T-cell (primary cell): ENCODE results near the gene NPW. TPM values are rescaled to one million over a fixed set of nuclear protein-coding genes. Genes with fewer than 3 reads are reported as not detected.

Experiments used
- ATAC-seq, 4 experiments: fragments of 200-7000 bp in 3 of 4; fragments of 150-1000 bp in 1 of 4; cut with Tn5 transposase; replicated peaks in 1 of 4; 1 replicate in 3 of 4; 2 replicates in 1 of 4; pipeline ENCODE4 v1.10.0; 2021; ENCODE audit warnings: moderate library complexity in 3 of 4, mild to moderate bottlenecking in 2 of 4, moderate number of reproducible peaks in 1 of 4
- CTCF ChIA-PET, 2 donors: fragments of 300-600 bp; sonication (Branson Sonifier 250); formaldehyde crosslinking; loops; one replicate each; lab custom pipeline; 2022; ENCODE audit warnings: antibody characterized with exemption in 2 of 2; lab: Charles Lee
- POLR2A ChIA-PET, 2 donors: fragments of 300-600 bp; sonication (Branson Sonifier 250); formaldehyde crosslinking; loops; one replicate each; lab custom pipeline; 2022; ENCODE audit warnings: antibody characterized with exemption in 2 of 2; lab: Charles Lee
- DNase-seq, 35 experiments: peaks; one replicate each; pipeline versions ENCODE4 v3.0.0 to v3.0.0-alpha.2; 2013 to 2023
- H3K27ac ChIP-seq: one replicate; pipeline ENCODE4 v1.5.1; 2013; ENCODE audit warnings: low read length
- H3K27me3 ChIP-seq, 2 experiments: replicated peaks in 1 of 2; 1 replicate in 1 of 2; 2 replicates in 1 of 2; pipeline versions ENCODE4 v1.6.1 to v1.7.0; 2013; ENCODE audit warnings: low read length in 1 of 2, mixed read lengths in 1 of 2; ENCODE audit not compliant: control insufficient read depth in 2 of 2, insufficient read depth in 2 of 2; ENCODE audit errors: extremely low read depth in 1 of 2
- H3K36me3 ChIP-seq, 2 donors: 1 replicate in 1 of 2; 2 replicates in 1 of 2; pipeline versions ENCODE4 v1.6.1 to v1.7.0; 2013; ENCODE audit warnings: low read length in 1 of 2; ENCODE audit not compliant: control insufficient read depth in 2 of 2, insufficient read depth in 1 of 2; ENCODE audit errors: extremely low read depth in 1 of 2
- H3K4me1 ChIP-seq, 2 experiments: 1 replicate in 1 of 2; 2 replicates in 1 of 2; pipeline versions ENCODE4 v1.6.1 to v1.7.0; 2013; ENCODE audit warnings: low read length in 2 of 2, mixed read lengths in 1 of 2; ENCODE audit not compliant: insufficient read depth in 2 of 2, control insufficient read depth in 1 of 2; ENCODE audit errors: extremely low read depth in 1 of 2
- H3K4me3 ChIP-seq, 2 donors: 1 replicate in 1 of 2; 2 replicates in 1 of 2; pipeline versions ENCODE4 v1.5.1 to v1.7.0; 2013; ENCODE audit warnings: mild to moderate bottlenecking in 2 of 2, low read length in 1 of 2, moderate library complexity in 1 of 2; ENCODE audit not compliant: control insufficient read depth in 1 of 2; ENCODE audit errors: extremely low read depth in 1 of 2
- H3K9me3 ChIP-seq: 2 replicates; pipeline ENCODE4 v1.7.0; 2013
- H3K27ac Mint-ChIP-seq, 2 donors: one replicate each; pipeline ENCODE4 v1.8.0; 2020 to 2021; ENCODE audit warnings: mild to moderate bottlenecking in 2 of 2, mixed read lengths in 2 of 2
- H3K27me3 Mint-ChIP-seq, 2 donors: one replicate each; pipeline ENCODE4 v1.8.0; 2021 to 2022; ENCODE audit warnings: mixed read lengths in 2 of 2
- H3K36me3 Mint-ChIP-seq: one replicate; pipeline ENCODE4 v1.8.0; 2021; ENCODE audit warnings: mixed read lengths
- H3K4me1 Mint-ChIP-seq, 3 donors: one replicate each; pipeline ENCODE4 v1.8.0; 2020 to 2022; ENCODE audit warnings: mixed read lengths in 3 of 3, mild to moderate bottlenecking in 1 of 3
- H3K4me3 Mint-ChIP-seq, 3 donors: one replicate each; pipeline ENCODE4 v1.8.0; 2020 to 2022; ENCODE audit warnings: mild to moderate bottlenecking in 3 of 3, mixed read lengths in 3 of 3, moderate library complexity in 3 of 3
- H3K9me3 Mint-ChIP-seq, 3 donors: one replicate each; pipeline ENCODE4 v1.8.0; 2020 to 2022; ENCODE audit warnings: mixed read lengths in 3 of 3
- WGBS: methylation state at CpG from one replicate; pipeline ENCODE4 v1.1.5; 2013; ENCODE audit warnings: missing lambda C conversion rate; ENCODE audit not compliant: insufficient coverage; 5-methylcytosine and 5-hydroxymethylcytosine counted together
- total RNA-seq, 35 experiments: library from RNA in 6 of 35; stranded (reverse) in 6 of 35; fragments of 120-200 nt in 1 of 35; gene quantifications; one replicate each; pipeline versions ENCODE4 v1.2.1 to v1.2.4 and lab custom pipeline; 2013 to 2026

The NPW gene
- total RNA-seq, 5 donors from 2014 or later (not counting 1 experiment from before 2014, with no cell fraction given), result 0.43 to 0.44 TPM; not detected in 3

- 98% methylated on average over 21 of the region's 21 CpGs for WGBS
- H3K4me3 Mint-ChIP-seq, result no peak overlapping the region
These were observed 33.6 kb downstream of the NPW start for GRCh38 chr16:2053211-2053610.

GRCh38 chr16:2053897-2054296 lies 34.3 kb downstream of the NPW start:
- H3K27ac ChIP-seq, result no peak overlapping the region
- no peak overlapping the region for H3K27ac Mint-ChIP-seq
- WGBS, result 97% methylated on average over 16 of the region's 17 CpGs
- H3K4me1 ChIP-seq, result peaks cover under 1 to 5% of the 10 kb centered on the region in 2 experiments
- peaks cover 0 to 8% (median 3%) of the 10 kb centered on the region in 3 donors for H3K4me1 Mint-ChIP-seq
- ChIA-PET CTCF (no interaction called here), POLR2A (no interaction called here)
- no peaks in the 10 kb centered on the region for H3K27me3 Mint-ChIP-seq
- no peaks in the 10 kb centered on the region for H3K9me3 Mint-ChIP-seq
- peaks cover 12% of the 10 kb centered on the region for H3K36me3 Mint-ChIP-seq
- no peaks in the 10 kb centered on the region for H3K27me3 ChIP-seq
- no peak overlapping the region for H3K4me3 Mint-ChIP-seq
- peaks cover 18 to 63% of the 10 kb centered on the region in 2 donors for H3K36me3 ChIP-seq
- no peak for ATAC-seq
- DNase-seq, result no peak
- no peak overlapping the region for H3K4me3 ChIP-seq
- no peaks in the 10 kb centered on the region for H3K9me3 ChIP-seq

More at GRCh38 chr16:2053211-2053610, 33.6 kb downstream of the NPW start:
- peaks cover 7 to 12% of the 10 kb centered on the region in 2 experiments for H3K4me1 ChIP-seq
- ChIA-PET CTCF (no interaction called here), POLR2A (no interaction called here)
- peaks cover 13 to 58% of the 10 kb centered on the region in 2 donors for H3K36me3 ChIP-seq
- H3K27ac ChIP-seq, result no peak overlapping the region
- no peak overlapping the region for H3K4me3 ChIP-seq
- H3K9me3 Mint-ChIP-seq, result no peaks in the 10 kb centered on the region
- H3K27me3 ChIP-seq, result no peaks in the 10 kb centered on the region
- DNase-seq (no peak), ATAC-seq (no peak)
- peaks cover 7 to 12% (median 10%) of the 10 kb centered on the region in 3 donors for H3K4me1 Mint-ChIP-seq
- H3K27ac Mint-ChIP-seq, result no peak overlapping the region
- no peaks in the 10 kb centered on the region for H3K27me3 Mint-ChIP-seq
- H3K9me3 ChIP-seq, result no peaks in the 10 kb centered on the region
- peaks cover 12% of the 10 kb centered on the region for H3K36me3 Mint-ChIP-seq

- peaks cover 20 to 65% of the 10 kb centered on the region in 2 donors for H3K36me3 ChIP-seq
- WGBS, result 93% methylated on average over 23 of the region's 29 CpGs
- H3K4me1 Mint-ChIP-seq, result peaks cover 0 to 4% (median 0%) of the 10 kb centered on the region in 3 donors
These were observed 35.1 kb downstream of the NPW start for GRCh38 chr16:2054543-2055245.

GRCh38 chr16:2056077-2056476 lies 36.5 kb downstream of the NPW start:
- peaks cover 12% of the 10 kb centered on the region for H3K36me3 Mint-ChIP-seq
- no peaks in the 10 kb centered on the region for H3K9me3 ChIP-seq
- POLR2A ChIA-PET, result no interaction called here
- CTCF ChIA-PET, result no interaction called here
- DNase-seq, result no peak
- no peaks in the 10 kb centered on the region for H3K27me3 ChIP-seq
- no peaks in the 10 kb centered on the region for H3K4me1 ChIP-seq
- no peak overlapping the region for H3K27ac Mint-ChIP-seq
- no peaks in the 10 kb centered on the region for H3K4me1 Mint-ChIP-seq
- H3K4me3 Mint-ChIP-seq, result no peak overlapping the region
- H3K27me3 Mint-ChIP-seq, result no peaks in the 10 kb centered on the region
- no peaks in the 10 kb centered on the region for H3K9me3 Mint-ChIP-seq
- H3K27ac ChIP-seq, result no peak overlapping the region
- WGBS, result 92% methylated on average over 15 of the region's 15 CpGs
- ATAC-seq, result no peak
- no peak overlapping the region for H3K4me3 ChIP-seq
- peaks cover 31 to 73% of the 10 kb centered on the region in 2 donors for H3K36me3 ChIP-seq

More at GRCh38 chr16:2054543-2055245, 35.1 kb downstream of the NPW start:
- CTCF ChIA-PET, result no interaction called here
- Mint-ChIP-seq H3K36me3 (peaks cover 12% of the 10 kb centered on the region), H3K27me3 (no peaks in the 10 kb centered on the region), H3K9me3 (no peaks in the 10 kb centered on the region), H3K27ac (no peak overlapping the region), H3K4me3 (no peak overlapping the region)
- Histone ChIP-seq H3K4me3 (no peak overlapping the region), H3K27ac (no peak overlapping the region), H3K4me1 (no peaks in the 10 kb centered on the region), H3K9me3 (no peaks in the 10 kb centered on the region), H3K27me3 (no peaks in the 10 kb centered on the region)
- no peak for DNase-seq
- POLR2A ChIA-PET, result no interaction called here
- no peak for ATAC-seq

GRCh38 chr16:2056681-2057407 lies 37.3 kb downstream of the NPW start:
- Mint-ChIP-seq H3K27me3 (no peaks in the 10 kb centered on the region), H3K27ac (no peak overlapping the region), H3K4me3 (no peak overlapping the region), H3K36me3 (peaks cover 12% of the 10 kb centered on the region), H3K4me1 (no peaks in the 10 kb centered on the region), H3K9me3 (no peaks in the 10 kb centered on the region)
- no peak for ATAC-seq
- DNase-seq, result no peak
- no peaks in the 10 kb centered on the region for H3K4me1 ChIP-seq
- ChIA-PET POLR2A (no interaction called here), CTCF (no interaction called here)
- no peak overlapping the region for H3K4me3 ChIP-seq
- H3K36me3 ChIP-seq, result peaks cover 34 to 73% of the 10 kb centered on the region in 2 donors
- H3K27me3 ChIP-seq, result no peaks in the 10 kb centered on the region
- H3K27ac ChIP-seq, result no peak overlapping the region
- H3K9me3 ChIP-seq, result no peaks in the 10 kb centered on the region
- WGBS, result 95% methylated on average over 16 of the region's 19 CpGs

- ChIA-PET POLR2A (no interaction called here), CTCF (no interaction called here)
- DNase-seq, result no peak
- no peaks in the 10 kb centered on the region for H3K9me3 Mint-ChIP-seq
- H3K9me3 ChIP-seq, result no peaks in the 10 kb centered on the region
- H3K4me1 ChIP-seq, result no peaks in the 10 kb centered on the region
- H3K27me3 Mint-ChIP-seq, result no peaks in the 10 kb centered on the region
- H3K36me3 ChIP-seq, result peaks cover 34 to 73% of the 10 kb centered on the region in 2 donors
- ATAC-seq, result no peak
- H3K27ac ChIP-seq, result no peak overlapping the region
- no peaks in the 10 kb centered on the region for H3K4me1 Mint-ChIP-seq
- 97% methylated on average over 7 of the region's 10 CpGs for WGBS
- H3K36me3 Mint-ChIP-seq, result peaks cover 11% of the 10 kb centered on the region
- no peaks in the 10 kb centered on the region for H3K27me3 ChIP-seq
- no peak overlapping the region for H3K4me3 ChIP-seq
- H3K4me3 Mint-ChIP-seq, result no peak overlapping the region
- no peak overlapping the region for H3K27ac Mint-ChIP-seq
These were observed 37.9 kb downstream of the NPW start for GRCh38 chr16:2057438-2057837.
